Inflammatory macrophage treated with lipopolysaccharide for 1 hour (primary cell): Measurements from ENCODE around the gene NR2F1-AS1.
"Not testable (repeated sequence)": the region's sequence is repeated elsewhere in the genome, so short reads cannot be mapped to it uniquely, and the experiment has no call there.

ENCODE experiments used
- DNase-seq, 2 donors: peaks; one replicate each; pipeline ENCODE4 v3.0.0-alpha.2; 2020 to 2022

Gene NR2F1-AS1

DNA sequence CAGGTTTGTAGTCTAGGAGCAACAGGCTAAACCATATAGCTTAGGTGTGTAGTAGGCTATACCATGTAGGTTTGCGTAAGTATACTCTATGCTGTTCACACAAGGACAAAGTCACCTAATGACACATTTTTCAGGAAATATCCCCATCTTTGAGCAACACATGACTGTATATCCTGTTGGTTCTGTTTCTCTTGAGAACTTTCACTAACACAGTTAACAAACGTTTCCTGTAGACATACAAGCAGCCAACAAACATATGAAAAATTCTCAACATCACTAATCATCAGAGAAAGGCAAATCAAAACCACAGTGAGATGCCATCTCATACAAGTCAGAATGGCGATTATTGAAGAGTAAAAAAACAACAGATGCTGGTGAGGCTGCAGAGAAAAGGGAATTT, 68.2 kb downstream of the NR2F1-AS1 start:
- DNase-seq, result no peak

GRCh38 chr5:93511445-93511844, 69.6 kb downstream of the NR2F1-AS1 start:
- no peak for DNase-seq

GRCh38 chr5:93510626-93511380, 70.2 kb downstream of the NR2F1-AS1 start:
- DNase-seq, result no peak

GRCh38 chr5:93505553-93505952, 75.5 kb downstream of the NR2F1-AS1 start:
- not testable (repeated sequence) for DNase-seq

DNA sequence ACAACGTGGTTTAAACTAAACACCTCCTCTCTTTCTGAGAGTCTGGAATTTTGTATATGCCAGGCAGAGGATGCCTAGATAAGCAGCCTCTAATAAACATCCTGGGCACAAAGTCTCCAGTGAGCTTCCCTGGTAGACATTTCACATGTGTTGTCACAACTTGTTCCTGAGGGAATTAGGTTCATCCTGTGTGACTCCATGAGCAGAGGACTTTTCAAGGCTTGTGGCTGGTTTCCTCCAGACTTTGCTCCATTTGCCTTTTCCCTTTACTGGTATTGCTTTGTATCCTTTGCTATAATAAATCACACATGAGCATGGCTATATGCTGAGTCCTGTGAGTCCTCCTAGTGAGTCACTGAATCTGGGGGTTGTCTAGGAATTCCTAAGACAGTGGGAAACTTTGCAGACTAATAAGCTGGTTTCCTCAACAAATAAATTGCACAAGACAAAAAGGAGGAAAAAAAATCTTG, 77.4 kb downstream of the NR2F1-AS1 start:
- DNase-seq, result no peak

GRCh38 chr5:93497096-93497495, 83.9 kb downstream of the NR2F1-AS1 start:
- DNase-seq, result no peak

DNA sequence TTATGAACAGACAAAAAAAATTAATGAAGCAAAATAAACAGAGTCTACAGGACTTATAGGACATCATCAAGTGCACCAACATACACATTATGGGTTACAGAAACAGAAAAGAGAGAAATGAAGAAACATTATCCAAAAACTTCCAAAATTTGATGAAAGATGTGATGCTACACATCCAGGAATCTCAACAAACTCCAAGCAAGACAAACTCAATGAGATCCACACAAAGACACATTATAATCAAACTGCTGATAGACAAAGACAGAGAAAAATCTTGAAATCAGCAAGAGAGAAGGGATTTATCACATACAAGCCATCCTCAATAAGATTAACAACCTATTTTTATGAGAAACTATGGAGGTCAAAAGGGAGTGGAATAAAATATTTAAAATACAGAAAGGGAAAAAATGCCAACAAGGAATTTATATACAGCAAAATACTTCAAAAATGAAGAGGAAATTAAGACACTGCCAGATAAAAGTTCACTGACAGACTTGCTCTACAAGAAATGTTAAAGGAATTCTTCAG, 101.0 kb downstream of the NR2F1-AS1 start:
- no peak for DNase-seq

GRCh38 chr5:93477816-93478215, 103.2 kb downstream of the NR2F1-AS1 start:
- DNase-seq, result no peak

DNA sequence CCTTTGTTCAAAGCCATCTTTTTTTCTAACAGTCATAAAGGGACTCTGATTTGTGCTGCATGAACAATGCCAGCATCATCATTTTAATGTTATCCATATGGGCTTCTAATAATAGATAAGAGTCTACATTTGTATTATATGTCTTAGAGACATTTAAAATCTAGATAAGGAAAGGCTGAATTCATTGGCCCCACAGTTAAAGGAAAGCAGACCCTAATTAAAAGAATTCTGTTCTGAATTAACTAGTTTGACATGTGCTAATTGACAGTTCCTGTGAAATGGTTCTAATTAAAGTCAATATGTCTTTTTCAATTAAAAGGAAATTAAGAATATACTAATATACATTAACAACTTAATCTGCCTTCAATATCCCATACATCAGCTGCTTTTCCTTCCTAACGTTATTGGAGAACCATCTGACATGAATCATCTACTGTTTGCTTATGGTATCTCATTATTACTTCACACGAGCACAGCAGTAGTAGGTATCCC, 104.7 kb downstream of the NR2F1-AS1 start:
- no peak for DNase-seq

GRCh38 chr5:93462916-93463315, 118.1 kb downstream of the NR2F1-AS1 start:
- no peak for DNase-seq

DNA sequence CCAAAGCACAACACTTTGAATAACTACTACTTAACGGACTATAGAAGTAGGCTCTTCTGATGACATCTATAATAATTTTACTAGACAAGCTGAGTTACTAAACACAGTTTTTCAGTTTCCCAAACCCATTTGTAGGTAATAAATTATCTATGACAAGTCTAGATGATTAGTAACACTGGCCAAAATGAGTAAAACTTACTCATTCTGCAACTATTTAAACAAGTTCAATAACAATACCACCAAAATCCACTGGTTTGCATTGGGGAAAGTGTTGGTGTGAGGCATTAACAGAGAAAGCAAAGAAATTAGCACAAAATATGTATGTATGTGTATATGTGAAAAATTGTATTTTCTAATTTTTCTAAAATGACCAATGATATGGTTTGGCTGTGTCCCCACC, 119.3 kb downstream of the NR2F1-AS1 start:
- DNase-seq, result no peak

- DNase-seq, result no peak
Observed at GRCh38 chr5:93460286-93460685, 120.7 kb downstream of the NR2F1-AS1 start.

DNA sequence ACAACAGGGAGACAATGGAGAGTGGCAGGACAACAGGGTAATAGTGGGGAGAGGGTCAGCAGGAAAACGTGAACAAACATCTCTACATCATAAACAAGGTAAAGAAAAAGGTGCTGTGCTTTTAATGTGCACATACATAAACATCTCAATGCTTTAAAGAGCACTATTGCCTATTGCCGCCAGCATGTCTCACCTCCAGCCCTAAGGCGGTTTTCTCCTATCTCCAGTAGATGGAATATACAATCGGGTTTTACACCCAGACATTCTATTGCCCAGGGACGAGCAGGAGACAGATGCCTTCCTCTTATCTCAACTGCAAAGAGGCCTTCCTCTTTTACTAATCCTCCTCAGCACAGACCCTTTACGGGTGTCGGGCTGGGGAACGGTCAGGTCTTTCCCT, 124.2 kb downstream of the NR2F1-AS1 start:
- DNase-seq, result not testable (repeated sequence)

DNA sequence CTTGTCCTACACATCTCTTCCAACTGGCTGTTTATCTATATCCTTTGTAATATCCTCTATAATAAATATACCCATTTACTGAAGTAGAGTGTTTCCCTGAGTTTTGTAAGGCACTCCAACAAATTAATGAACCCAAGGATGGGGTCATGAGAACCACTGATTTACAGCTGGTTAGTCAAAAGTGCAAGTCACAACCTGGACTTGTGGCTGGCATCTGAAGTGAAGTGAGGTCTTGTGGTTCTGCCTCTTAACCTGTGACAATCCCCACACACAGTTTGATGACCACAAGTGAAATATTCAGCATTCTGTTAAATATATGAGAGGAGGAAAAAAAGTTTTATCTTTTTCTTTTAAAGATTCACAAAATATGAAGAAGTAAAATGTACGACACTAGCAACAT, 126.1 kb downstream of the NR2F1-AS1 start:
- DNase-seq, result no peak

DNA sequence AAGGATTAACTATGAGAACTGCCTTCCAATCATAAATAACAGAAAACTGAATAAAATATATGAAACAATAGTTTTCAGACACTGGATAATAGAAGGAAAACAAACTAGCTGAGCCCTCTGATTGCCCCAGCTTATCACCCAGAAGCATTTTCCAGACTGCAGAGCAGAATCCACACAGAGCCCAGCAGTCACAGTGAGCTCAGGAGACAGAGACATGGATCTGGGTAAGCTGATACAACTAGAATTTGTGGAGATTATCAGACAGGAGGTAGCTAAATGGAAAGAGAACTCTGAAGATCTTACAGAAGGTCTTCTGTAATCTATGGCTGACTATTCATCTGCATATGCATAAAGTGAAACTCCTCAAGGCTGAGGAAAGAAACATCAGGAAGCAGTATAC, 128.8 kb downstream of the NR2F1-AS1 start:
- no peak for DNase-seq

GRCh38 chr5:93438124-93438523, 142.9 kb downstream of the NR2F1-AS1 start:
- no peak for DNase-seq

- DNase-seq, result no peak
Observed at GRCh38 chr5:93436083-93436482, 144.9 kb downstream of the NR2F1-AS1 start.

DNA sequence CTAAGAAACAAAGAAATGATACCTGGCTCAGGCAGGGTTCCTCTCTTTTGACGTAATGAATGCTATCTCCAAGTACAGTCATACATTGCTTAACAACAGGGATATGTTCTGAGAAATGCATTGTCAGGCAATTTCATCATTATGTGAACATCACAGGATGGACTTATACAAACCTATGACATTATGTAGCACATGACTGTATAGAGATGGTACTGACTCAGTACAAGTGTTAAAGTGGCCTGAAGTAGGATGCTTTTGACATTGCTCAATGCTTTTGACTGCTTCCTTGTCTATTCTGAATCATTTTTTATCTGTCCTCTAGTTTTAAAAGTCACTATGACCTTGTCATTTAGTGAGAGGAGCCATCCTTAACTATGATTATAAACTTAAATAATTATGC, 147.6 kb downstream of the NR2F1-AS1 start:
- no peak for DNase-seq

DNA sequence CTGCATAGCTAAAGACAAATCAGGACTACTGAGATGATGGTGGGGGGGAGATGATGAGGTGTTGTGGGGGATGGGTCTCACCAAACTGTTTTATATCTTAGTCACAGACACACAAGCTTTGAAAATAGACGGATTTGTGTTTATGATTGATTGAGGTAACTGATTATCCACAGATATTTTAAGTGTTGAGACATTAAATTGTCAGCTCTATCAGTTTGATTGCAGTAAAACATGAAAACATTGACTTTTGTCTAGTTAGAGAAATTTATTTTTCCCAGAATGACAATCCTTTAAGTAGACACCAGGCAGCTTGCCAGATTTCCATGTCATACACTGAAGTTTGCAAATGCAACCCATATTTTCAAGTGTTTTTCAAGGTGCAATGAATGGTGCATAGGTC, 149.8 kb downstream of the NR2F1-AS1 start:
- DNase-seq, result no peak

DNA sequence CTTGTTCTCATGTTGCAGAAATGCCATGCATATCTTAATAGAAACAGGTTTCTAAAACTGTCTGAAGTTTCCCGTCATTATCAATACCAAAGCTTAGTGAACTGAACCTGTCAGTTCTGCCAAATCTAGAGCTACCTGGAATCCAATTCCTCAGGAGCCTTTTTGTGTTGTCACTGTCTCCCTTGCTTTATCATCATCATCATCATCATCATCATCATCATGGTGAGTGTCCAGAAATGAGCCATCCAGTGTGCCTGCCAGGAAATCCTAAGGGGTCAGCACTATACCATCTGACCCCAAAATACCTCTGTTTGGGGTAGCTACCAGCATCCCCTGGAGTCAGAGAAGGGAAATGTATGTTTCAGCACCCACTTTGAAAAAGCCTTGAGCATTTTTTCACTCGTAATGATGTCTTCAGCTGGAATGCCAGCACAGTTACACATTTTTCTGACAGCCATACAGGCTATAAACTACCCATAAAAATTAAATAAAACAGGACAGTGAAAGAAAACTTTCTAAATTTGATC, 150.3 kb downstream of the NR2F1-AS1 start:
- DNase-seq, result no peak

DNA sequence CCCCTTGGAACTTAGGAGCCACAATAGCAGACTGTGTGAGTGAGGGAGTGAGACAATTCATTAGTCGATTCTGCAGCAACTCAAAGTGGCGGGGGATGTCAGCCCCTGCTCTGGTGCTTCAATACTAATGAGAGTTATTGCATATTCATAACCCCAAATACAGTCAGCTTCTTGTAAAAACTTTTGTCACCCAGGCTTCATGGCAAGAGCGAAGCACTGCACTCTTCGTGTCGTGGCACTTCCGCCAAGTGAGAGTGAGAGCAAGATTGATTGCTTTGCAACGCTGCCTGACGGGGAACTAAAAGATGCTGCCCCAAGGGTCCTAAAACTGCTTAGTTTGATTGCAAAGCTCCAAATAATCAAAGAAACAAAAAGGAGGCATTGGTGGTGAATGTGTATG, 150.9 kb downstream of the NR2F1-AS1 start:
- no peak for DNase-seq

DNA sequence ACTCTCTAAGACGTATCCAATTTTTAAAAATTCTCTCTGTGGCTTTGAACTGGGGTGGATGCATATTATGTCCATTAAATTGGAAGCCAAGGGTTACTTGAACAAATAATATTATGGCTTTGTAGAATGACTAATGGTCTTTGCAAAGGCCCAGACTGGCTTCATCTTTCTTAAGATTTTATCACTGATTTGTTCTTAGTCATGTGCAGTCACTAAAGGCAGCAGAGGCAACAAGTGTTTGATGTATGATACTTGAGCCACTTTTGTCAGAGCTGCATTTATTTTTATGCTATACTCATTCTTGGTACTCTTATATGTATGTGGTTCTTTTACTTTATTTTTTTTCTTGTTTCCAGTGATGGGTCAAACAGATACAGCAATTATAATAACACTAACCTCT, 152.2 kb downstream of the NR2F1-AS1 start:
- no peak for DNase-seq

DNA sequence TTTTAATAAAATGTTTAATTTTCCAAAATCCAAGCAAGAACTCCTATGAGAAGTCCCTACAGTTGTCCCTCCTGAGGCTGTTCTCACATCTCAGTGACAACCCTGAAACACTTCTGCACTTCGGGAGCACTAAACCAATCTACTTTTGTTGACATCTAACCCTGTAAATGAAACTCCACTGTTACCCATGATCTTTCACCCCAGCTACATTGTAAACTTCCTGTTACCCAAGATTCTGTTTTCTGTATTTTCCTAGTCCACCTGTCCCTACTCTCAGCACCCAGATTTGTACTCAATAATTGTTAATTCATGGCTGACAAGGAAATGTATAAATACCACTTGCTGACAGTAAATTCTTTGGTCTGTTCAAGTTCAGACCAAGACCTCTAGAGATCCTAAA, 153.7 kb downstream of the NR2F1-AS1 start:
- no peak for DNase-seq

DNA sequence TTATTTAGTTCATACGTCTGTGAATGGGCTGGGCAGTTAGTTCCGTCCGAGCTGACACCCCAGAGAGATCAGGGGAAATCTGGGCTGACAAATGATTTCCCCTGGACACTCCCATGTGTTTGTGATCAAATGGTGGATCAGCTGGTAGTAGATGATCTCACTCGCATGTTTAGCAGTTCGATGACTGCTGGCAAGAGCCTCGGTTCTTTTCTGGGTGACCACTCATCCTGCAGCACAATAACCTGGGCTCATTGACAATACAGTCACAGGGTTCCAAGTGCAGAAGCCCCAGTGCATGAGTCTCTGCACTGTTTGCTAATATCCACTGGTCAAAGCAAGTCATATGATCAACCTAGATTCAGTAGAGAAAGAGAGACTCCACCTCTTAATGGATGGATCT, 155.9 kb downstream of the NR2F1-AS1 start:
- no peak for DNase-seq
